ENCODE data around the gene STK17A.
"Not testable (repeated sequence)": the region's sequence is repeated elsewhere in the genome, so short reads cannot be mapped to it uniquely, and the experiment has no call there.

Gene STK17A

DNA sequence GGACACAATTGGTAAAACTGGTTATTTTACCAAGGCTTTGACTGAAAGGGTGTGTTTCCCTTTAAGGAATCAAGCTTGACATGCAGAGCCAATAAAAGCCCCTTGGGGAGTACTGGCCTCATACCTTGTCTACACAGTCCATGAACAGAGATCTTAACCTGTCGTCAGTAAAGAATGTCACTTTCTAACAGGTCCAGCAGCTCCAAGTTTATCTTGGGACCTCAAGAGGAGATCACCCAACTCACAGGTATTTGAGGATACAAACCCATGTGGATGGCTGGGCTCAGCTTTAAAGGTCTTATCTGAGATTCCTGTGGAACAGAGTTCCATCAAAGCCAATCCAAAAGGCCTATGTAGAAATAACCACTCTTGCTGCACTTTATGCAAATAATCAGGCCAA, 85.1 kb downstream of the STK17A start:
- no peak overlapping the region for H3K4me3 ChIP-seq (ENCODE audit: low read depth, low read length)
- TF ChIP-seq, protein P1, sequence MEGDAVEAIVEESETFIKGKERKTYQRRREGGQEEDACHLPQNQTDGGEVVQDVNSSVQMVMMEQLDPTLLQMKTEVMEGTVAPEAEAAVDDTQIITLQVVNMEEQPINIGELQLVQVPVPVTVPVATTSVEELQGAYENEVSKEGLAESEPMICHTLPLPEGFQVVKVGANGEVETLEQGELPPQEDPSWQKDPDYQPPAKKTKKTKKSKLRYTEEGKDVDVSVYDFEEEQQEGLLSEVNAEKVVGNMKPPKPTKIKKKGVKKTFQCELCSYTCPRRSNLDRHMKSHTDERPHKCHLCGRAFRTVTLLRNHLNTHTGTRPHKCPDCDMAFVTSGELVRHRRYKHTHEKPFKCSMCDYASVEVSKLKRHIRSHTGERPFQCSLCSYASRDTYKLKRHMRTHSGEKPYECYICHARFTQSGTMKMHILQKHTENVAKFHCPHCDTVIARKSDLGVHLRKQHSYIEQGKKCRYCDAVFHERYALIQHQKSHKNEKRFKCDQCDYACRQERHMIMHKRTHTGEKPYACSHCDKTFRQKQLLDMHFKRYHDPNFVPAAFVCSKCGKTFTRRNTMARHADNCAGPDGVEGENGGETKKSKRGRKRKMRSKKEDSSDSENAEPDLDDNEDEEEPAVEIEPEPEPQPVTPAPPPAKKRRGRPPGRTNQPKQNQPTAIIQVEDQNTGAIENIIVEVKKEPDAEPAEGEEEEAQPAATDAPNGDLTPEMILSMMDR (IDR thresholded peaks at IDR 0.05; ENCODE audit: borderline replicate concordance, insufficient read depth, low read depth, low read length), result no peak

DNA sequence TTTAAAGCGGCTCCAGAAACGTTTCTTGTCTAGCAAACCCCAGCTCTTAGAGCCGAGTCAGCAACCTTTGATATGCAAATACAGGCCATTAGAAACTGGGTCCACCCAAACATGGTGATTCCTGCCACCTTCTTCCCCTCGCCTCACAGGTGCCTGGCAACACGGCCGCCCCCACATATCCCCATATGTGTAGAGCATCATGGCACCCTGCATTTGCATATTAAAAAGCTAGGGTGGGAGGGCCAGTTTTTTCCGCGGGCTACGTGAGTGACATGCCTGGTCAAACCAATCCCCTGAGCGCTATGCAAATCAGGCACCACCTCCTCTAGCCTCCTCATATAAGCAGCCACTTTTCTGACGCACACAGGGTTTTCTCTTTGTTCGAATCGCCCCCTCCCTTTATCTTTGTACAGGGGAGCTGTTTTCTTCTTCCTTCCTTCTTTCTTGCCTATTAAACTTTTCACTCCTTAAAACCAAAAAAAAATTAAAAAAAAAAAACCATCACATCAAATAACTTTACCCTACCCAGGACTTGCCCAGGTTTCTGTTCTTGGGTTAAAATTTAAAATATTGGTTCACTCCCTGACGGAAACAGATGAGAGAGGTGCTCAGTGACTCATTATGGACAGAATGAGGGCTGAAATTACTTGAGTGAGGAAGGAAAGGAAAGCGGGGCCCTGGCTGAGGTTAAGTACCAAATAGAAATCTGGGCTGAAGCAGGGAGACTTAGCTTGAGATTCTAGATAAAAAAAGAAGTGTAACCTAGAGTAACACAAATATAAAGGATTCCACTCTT, 86.6 kb downstream of the STK17A start:
- H3K4me3 ChIP-seq (ENCODE audit: low read depth, low read length), result no peak overlapping the region
- TF ChIP-seq, protein P1 (IDR thresholded peaks at IDR 0.05; ENCODE audit: borderline replicate concordance, insufficient read depth, low read depth, low read length), result no peak

DNA sequence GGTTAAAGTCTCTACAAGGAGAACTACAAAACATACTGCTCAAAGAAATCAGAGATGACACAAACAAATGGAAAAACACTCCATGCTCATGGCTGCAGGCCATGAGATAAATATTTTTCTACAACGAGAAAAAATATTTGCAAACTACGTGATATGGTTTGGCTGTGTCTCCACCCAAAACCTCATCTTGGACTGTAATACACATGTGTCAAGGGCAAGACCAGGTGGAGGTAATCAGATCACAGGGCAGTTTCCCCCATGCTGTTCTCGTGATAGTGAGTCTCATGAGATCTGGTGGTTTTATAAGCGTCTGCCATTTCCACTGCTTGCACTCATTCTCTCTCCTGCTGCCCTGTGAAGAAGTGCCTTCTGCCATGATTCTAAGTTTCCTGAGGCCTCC, 88.6 kb downstream of the STK17A start:
- H3K4me3 ChIP-seq (ENCODE audit: low read depth, low read length), result no peak overlapping the region
- TF ChIP-seq, protein P1 (IDR thresholded peaks at IDR 0.05; ENCODE audit: borderline replicate concordance, insufficient read depth, low read depth, low read length), result no peak

DNA sequence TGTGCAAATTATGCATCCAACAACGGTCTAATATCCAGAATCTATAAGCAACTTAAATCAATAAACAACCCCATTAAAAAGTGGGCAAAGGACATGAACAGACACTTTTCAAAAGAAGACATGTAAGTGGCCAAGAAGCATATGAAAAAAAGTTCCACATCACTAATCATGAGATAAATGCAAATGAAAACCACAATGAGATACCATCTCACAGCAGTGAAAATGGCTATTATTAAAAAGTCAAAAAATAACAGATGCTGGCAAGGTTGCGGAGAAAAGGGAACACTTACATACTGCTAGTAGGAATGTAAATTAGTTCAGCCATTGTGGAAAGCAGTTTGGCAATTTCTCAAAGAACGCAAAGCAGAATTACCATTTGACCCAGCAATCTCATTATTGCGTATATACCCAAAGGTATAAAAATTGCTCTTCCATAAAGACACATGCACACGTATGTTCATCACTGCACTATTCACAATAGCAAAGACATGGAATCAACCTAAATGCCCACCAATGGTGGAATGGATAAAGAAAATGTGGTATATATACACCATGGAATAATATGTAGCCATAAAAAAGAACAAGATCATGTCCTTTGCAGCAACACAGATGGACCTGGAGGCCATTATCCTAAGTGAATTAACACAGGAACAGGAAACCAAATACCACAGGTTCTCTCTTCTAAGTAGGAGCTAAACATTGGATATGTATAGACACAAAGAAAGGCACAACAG, 90.5 kb downstream of the STK17A start:
- not testable (repeated sequence) for H3K4me3 ChIP-seq (ENCODE audit: low read depth, low read length)

DNA sequence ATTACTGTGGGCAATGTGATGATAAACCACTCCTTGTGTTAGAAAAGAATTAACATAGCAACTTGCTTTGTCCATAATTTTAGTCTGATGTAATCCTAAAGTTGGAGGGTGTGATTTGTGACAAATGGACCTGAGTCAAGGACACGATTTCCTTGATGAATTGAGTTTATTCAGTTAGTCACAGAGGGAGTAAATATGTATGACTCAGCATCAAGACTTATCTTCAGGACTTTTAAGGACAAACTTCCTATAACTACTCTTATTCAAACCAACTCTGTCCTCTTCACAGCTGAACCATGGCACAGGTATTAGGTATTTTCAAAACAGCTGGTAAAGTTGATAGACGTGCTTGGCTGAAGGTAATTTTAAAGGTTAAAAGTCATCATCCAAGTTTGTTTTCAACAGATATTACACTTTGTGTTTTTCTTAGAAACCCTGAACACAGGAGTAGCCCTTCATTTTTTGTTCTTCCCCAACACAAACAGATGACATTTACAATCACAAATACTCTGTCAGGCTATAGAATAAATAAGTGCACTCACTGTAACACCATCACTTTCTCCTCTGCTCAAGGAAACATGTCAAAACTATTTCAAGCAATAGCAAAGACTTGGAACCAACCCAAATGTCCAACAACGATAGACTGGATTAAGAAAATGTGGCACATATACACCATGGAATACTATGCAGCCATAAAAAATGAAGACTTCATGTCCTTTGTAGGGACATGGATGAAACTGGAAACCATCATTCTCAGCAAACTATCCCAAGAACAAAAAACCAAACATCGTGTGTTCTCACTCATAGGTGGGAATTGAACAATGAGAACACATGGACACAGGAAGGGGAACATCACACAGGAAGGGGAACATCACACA, 91.9 kb downstream of the STK17A start:
- TF ChIP-seq, protein P1 (IDR thresholded peaks at IDR 0.05; ENCODE audit: borderline replicate concordance, insufficient read depth, low read depth, low read length), result no peak
- H3K4me3 ChIP-seq (ENCODE audit: low read depth, low read length), result no peak overlapping the region
